ENCODE data around the gene CSRNP3.

DNA sequence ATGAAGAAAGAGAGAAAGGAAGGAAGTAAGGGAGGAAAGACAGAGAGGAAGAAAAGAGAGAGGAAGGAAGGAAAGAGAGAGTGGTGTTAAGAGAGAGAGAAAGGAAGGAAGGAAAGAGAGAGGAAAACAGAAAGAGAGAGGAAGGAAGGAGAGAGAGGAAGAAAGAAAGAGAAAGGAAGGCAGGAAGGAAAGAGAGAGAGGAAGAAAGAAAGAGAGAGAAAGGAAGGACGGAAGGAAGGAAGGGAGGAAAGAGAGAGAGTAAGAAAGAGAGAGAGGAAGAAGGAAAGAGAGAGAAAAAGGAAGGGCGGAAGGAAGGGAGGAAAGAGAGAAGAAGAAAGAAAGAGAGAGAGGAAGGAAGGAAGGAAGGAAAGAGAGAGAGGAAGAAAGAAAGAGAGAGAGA, 197.1 kb downstream of the CSRNP3 start:
- TF ChIP-seq CTCF (IDR thresholded peaks at IDR 0.05), result no peak
- no peak for TF ChIP-seq POLR2A (IDR thresholded peaks at IDR 0.05)
